ENCODE data around the gene SLC22A14.

SLC22A14 gene

DNA sequence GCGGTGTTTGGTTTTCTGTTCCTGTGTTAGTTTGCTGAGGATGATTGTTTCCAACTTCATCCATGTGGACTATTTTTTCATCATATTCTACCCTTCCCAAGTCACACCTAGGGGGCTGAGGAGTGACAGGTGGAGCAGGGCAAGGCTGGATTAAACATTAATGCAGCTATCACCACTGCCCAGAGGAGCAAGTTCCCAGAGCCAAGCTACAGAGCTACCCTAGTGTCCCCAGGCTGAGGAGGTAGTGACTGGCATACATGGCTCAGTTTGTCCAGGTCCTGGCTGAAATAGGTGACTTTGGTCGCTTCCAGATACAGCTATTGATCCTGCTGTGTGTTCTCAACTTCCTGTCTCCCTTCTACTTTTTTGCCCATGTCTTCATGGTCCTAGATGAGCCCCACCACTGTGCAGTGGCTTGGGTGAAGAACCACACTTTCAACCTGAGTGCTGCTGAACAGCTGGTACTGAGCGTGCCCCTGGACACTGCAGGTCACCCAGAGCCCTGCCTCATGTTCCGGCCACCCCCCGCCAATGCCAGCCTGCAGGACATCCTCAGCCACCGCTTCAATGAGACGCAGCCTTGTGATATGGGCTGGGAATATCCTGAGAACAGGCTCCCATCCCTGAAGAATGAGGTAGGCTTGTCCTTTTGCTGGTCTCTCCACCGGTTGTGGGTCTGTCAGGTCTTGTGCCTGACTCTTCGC lies 16.3 kb upstream of the SLC22A14 start, which contains the start of gene SLC22A13:
TSS of gene SLC22A13 (plus strand) at position 209 of the 704 bp plus-strand sequence. CDS start at position 258, 49 bp downstream.
- H3K4me3 ChIP-seq (ENCODE audit: low read depth, low read length): no peak within 1 kb of the TSS
- DNase-seq (ENCODE audit: low read depth): no peak
- TF ChIP-seq, protein P1, sequence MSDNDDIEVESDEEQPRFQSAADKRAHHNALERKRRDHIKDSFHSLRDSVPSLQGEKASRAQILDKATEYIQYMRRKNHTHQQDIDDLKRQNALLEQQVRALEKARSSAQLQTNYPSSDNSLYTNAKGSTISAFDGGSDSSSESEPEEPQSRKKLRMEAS (IDR thresholded peaks at IDR 0.05; ENCODE audit: low read depth, low read length): no peak

DNA sequence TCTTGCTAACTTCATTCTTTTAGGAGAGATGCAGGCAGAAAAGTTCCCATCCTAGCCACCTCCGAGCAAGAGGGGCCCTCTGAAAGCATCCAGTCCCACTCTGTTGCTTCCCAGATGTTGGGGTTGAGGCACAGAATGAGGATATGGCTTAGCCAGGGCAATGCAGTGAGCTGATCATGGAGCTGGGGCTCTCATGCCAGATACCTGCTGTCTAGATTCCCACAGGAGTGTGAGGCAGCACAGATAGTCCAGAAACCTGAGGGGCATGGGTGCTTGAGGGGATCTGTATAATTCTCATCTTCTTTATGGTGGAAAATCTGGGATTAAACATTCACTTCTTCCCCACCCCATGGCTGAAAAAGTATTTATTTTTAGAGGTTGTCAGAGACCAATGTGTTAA lies 15.3 kb upstream of the SLC22A14 start:
- no peak overlapping the region for H3K4me3 ChIP-seq (ENCODE audit: low read depth, low read length)
- DNase-seq (ENCODE audit: low read depth): no peak
- TF ChIP-seq MYC (IDR thresholded peaks at IDR 0.05; ENCODE audit: low read depth, low read length) (no peak), POLR2A (IDR thresholded peaks at IDR 0.05; ENCODE audit: extremely low read depth, insufficient read length) (no peak)
- TF ChIP-seq, protein P1 (IDR thresholded peaks at IDR 0.05; ENCODE audit: low read depth, low read length): no peak
- TF ChIP-seq, protein P2, sequence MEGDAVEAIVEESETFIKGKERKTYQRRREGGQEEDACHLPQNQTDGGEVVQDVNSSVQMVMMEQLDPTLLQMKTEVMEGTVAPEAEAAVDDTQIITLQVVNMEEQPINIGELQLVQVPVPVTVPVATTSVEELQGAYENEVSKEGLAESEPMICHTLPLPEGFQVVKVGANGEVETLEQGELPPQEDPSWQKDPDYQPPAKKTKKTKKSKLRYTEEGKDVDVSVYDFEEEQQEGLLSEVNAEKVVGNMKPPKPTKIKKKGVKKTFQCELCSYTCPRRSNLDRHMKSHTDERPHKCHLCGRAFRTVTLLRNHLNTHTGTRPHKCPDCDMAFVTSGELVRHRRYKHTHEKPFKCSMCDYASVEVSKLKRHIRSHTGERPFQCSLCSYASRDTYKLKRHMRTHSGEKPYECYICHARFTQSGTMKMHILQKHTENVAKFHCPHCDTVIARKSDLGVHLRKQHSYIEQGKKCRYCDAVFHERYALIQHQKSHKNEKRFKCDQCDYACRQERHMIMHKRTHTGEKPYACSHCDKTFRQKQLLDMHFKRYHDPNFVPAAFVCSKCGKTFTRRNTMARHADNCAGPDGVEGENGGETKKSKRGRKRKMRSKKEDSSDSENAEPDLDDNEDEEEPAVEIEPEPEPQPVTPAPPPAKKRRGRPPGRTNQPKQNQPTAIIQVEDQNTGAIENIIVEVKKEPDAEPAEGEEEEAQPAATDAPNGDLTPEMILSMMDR (IDR thresholded peaks at IDR 0.05; ENCODE audit: low read depth, low read length): no peak

DNA sequence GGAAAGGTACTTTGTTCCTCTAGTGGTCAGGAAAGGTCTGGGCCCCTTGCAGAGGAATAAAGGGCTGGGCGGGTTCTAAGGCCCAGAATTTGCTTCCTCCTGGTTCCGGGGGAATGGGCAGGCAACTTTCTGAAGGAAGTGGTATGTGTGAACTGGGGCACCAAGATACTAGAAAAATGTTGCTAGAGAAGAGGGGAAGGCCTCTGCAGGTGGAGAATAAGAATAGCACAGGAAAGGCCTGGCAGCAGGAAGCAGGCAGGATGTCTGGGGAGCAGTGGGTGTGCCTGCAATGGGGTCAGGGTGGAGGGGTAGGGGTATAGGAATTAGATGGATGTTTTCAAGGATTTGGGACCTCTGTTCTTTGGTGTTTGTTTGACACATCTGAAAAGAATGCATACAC lies 14.4 kb upstream of the SLC22A14 start:
- H3K4me3 ChIP-seq (ENCODE audit: low read depth, low read length): no peak overlapping the region
- DNase-seq (ENCODE audit: low read depth): no peak
- TF ChIP-seq, protein P1 (IDR thresholded peaks at IDR 0.05; ENCODE audit: low read depth, low read length): no peak
- TF ChIP-seq, protein P2 (IDR thresholded peaks at IDR 0.05; ENCODE audit: low read depth, low read length): no peak
- TF ChIP-seq MYC (IDR thresholded peaks at IDR 0.05; ENCODE audit: low read depth, low read length) (no peak), POLR2A (IDR thresholded peaks at IDR 0.05; ENCODE audit: extremely low read depth, insufficient read length) (no peak)

DNA sequence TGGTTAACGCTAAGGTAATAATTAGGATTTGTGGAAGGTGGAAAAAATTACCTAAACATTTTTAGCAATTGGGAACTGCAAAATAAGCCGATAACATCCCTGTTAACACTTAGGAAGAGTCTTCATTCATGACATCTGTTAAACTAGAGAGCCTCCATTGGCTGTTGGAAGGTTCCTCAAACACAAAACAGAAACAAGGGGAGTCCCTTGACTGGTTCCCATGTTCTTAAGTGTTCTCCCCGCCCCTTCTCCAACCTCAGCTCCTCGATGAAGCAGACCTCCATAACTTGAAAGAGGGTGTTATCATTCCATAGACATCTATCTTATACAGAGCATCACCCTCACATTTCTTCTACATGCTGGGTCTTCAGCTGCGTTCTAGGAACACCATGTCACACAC lies 14.0 kb upstream of the SLC22A14 start:
- DNase-seq (ENCODE audit: low read depth): peak; percentile 9
- no peak for TF ChIP-seq POLR2A (IDR thresholded peaks at IDR 0.05; ENCODE audit: extremely low read depth, insufficient read length)
- TF ChIP-seq, protein P2 (IDR thresholded peaks at IDR 0.05; ENCODE audit: low read depth, low read length): no peak
- no peak overlapping the region for H3K4me3 ChIP-seq (ENCODE audit: low read depth, low read length)

DNA sequence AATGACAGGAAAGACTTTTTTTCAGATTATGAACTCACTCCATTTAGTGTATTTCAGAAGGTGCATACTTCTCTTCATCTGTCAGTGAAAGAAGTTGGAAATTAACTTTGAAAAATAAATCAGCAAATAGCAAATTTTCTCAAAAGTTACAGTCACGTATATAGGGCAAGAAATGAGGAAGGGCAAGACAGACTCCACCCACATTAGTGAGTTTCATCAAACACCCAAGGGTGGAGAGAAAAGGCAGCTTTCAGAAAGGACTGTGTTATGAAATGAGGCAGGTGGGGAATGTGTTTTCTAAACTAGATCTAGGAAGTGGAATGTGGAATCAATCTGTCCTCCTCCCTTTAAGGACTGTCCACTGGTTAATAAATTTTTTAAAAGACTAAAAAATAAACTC lies 13.6 kb upstream of the SLC22A14 start:
- peak; percentile 53 for DNase-seq (ENCODE audit: low read depth)
- no peak overlapping the region for H3K4me3 ChIP-seq (ENCODE audit: low read depth, low read length)
- no peak for TF ChIP-seq MYC (IDR thresholded peaks at IDR 0.05; ENCODE audit: low read depth, low read length)
- TF ChIP-seq, protein P1 (IDR thresholded peaks at IDR 0.05; ENCODE audit: low read depth, low read length): no peak
- no peak for TF ChIP-seq POLR2A (IDR thresholded peaks at IDR 0.05; ENCODE audit: extremely low read depth, insufficient read length)
- TF ChIP-seq, protein P2 (IDR thresholded peaks at IDR 0.05; ENCODE audit: low read depth, low read length): no peak

DNA sequence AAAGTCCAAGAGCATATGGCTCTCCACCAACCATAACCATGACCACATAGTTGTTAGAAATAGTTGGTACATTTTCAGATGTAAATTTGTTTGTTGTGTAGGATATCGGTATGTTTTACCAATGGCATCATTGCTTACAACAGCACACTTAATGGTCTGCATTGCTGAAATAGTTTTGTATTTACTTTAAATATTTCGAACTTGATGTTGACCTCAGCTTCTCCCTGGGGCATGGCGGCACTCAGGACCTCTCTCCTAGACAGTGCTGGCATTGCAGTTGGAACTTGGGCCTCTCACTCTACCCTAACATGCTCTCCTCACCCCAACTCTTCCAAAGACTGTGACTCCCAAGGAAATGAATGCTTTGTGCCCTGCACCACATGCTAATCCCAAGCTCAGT lies 11.5 kb upstream of the SLC22A14 start:
- H3K4me3 ChIP-seq (ENCODE audit: low read depth, low read length): no peak overlapping the region
- TF ChIP-seq, protein P2 (IDR thresholded peaks at IDR 0.05; ENCODE audit: low read depth, low read length): no peak
- TF ChIP-seq MYC (IDR thresholded peaks at IDR 0.05; ENCODE audit: low read depth, low read length): no peak
- TF ChIP-seq POLR2A (IDR thresholded peaks at IDR 0.05; ENCODE audit: extremely low read depth, insufficient read length): no peak
- TF ChIP-seq, protein P1 (IDR thresholded peaks at IDR 0.05; ENCODE audit: low read depth, low read length): no peak
- DNase-seq (ENCODE audit: low read depth): no peak
